Esophagus squamous epithelium (tissue), 4 donors: Measurements from ENCODE around the gene ARMS2.

ENCODE experiments used
- CTCF ChIP-seq, 6 experiments: fragments of 450-650 bp in 4 of 6; fragments of 200-600 bp in 2 of 6; sonication (generic) in 2 of 6; IDR thresholded peaks; one replicate each; pipeline ENCODE4 v1.5.1; 2016 to 2019; ENCODE audit warnings: antibody characterized with exemption in 6 of 6, mild to moderate bottlenecking in 4 of 6, moderate library complexity in 4 of 6
- POLR2A ChIP-seq, 4 donors: fragments of 450-650 bp; IDR thresholded peaks; one replicate each; pipeline ENCODE4 v1.6.1; 2017; ENCODE audit warnings: antibody characterized with exemption in 4 of 4, mild to moderate bottlenecking in 4 of 4, moderate library complexity in 3 of 4

DNA sequence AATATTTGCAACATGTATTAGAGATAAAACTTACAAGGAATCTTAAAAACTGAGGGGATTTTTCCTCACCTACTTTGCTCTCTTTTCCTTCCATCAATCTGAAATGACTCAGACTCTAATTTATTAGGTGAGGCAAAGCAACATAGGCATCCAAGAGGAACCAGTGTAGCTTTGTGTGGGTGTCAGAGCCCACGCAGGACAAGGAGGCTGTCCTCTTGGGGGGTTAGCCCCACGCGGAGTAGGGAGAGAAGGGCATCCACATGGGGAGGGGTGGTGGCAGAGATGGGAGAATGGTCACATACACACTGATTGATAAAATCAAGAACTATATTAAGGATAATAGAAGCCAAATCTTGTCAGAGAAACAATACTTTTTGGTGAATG is 33.8 kb upstream of the ARMS2 start:
- no peak for TF ChIP-seq CTCF (IDR thresholded peaks at IDR 0.05)
- no peak for TF ChIP-seq POLR2A (IDR thresholded peaks at IDR 0.05)
